Measurements from ENCODE around the gene DBNL.

Gene DBNL

DNA sequence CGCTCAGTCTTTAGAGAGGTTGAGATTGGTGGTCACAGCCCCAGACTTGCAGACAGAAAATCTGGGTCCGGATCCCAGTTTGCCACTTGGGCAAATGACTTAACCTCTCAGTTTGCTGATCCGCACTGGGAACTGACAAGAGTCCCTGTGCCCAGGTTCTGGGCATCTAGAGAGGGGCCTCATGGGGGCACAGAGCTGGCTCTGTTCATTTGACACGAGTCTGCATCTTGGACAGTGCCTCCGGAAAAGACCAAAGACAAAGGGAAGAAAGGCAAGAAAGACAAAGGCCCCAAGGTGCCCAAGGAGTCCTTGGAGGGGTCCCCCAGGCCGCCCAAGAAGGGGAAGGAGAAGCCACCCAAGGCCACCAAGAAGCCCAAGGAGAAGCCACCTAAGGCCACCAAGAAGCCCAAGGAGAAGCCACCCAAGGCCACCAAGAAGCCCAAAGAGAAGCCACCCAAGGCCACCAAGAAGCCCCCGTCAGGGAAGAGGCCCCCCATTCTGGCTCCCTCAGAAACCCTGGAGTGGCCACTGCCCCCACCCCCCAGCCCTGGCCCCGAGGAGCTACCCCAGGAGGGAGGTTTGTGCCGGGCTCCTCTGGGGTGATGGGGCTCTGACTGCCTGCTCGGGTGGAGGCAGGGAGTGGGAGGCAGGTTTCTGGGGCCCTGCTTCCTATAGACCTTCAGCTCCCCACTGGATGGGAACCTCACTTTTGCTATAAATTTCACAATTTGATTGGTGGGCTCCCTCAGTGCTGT lies 62.0 kb downstream of the DBNL start:
- TF ChIP-seq, protein P1, sequence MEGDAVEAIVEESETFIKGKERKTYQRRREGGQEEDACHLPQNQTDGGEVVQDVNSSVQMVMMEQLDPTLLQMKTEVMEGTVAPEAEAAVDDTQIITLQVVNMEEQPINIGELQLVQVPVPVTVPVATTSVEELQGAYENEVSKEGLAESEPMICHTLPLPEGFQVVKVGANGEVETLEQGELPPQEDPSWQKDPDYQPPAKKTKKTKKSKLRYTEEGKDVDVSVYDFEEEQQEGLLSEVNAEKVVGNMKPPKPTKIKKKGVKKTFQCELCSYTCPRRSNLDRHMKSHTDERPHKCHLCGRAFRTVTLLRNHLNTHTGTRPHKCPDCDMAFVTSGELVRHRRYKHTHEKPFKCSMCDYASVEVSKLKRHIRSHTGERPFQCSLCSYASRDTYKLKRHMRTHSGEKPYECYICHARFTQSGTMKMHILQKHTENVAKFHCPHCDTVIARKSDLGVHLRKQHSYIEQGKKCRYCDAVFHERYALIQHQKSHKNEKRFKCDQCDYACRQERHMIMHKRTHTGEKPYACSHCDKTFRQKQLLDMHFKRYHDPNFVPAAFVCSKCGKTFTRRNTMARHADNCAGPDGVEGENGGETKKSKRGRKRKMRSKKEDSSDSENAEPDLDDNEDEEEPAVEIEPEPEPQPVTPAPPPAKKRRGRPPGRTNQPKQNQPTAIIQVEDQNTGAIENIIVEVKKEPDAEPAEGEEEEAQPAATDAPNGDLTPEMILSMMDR (conservative IDR thresholded peaks at IDR 0.05; ENCODE audit: low read depth), result no peak
- no peak overlapping the region; the same call in 1 of the 2 replicates for H3K27ac ChIP-seq
- ChIA-PET POLR2A (ENCODE audit: low non-redundant PET) (interaction anchor here (0.6 kb wide), 1 partner anchor 13 kb away, joined by 7 read pairs; no protein-coding TSS in a partner anchor), CTCF (no interaction called here)
- no peak for DNase-seq (ENCODE audit: low spot score)

- no peak overlapping the region for H3K27ac ChIP-seq
- no peak for DNase-seq (ENCODE audit: low spot score)
- CTCF ChIA-PET, result no interaction called here
- TF ChIP-seq, protein P1 (conservative IDR thresholded peaks at IDR 0.05; ENCODE audit: low read depth), result no peak
- POLR2A ChIA-PET (ENCODE audit: low non-redundant PET), result interaction anchor here (0.6 kb wide), 1 partner anchor 13 kb away, joined by 7 read pairs; no protein-coding TSS in a partner anchor
These were observed 62.8 kb downstream of the DBNL start for GRCh38 chr7:44107116-44107960.

DNA sequence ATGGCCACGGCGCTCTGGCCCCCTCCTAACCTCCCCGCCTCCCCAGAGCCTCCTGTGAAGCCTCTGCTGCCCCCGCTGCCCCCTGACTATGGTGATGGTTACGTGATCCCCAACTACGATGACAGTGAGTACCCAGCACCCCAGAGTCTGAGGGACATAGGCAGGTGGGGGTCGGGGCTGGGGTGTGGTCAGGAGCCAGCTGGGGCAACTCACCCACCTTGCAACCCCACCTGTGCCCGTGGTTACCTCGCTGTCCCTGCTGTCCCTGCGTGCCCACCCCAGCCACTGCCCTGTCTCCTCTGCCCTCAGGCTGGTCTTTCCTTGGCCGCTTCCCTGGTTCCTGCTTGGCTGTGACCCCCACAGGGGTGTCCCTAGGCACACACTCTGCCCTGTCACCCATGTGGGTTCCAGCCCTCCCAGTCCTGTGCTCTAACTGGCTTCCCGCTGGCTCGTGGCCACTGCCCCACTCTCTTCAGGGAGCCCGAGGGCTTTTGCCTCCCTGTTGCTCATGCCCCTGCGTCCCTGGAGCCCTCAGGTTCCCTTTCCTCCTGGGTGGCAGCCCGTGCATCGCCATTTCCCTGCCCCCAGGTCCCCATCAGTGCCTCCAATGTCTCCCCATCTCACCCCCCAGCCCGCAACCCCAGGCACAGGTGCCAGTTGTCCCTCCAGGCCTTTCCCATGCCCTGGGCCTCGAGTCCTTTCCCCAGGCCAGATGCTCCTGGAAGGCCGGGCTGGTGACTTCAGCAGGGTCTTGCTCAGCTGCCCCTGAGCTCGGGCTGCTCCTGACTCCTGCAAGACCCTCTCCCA lies 63.7 kb downstream of the DBNL start:
- no peak overlapping the region for H3K27ac ChIP-seq
- no peak for DNase-seq (ENCODE audit: low spot score)
- ChIA-PET POLR2A (ENCODE audit: low non-redundant PET) (no interaction called here), CTCF (no interaction called here)
- TF ChIP-seq, protein P1 (conservative IDR thresholded peaks at IDR 0.05; ENCODE audit: low read depth), result no peak

DNA sequence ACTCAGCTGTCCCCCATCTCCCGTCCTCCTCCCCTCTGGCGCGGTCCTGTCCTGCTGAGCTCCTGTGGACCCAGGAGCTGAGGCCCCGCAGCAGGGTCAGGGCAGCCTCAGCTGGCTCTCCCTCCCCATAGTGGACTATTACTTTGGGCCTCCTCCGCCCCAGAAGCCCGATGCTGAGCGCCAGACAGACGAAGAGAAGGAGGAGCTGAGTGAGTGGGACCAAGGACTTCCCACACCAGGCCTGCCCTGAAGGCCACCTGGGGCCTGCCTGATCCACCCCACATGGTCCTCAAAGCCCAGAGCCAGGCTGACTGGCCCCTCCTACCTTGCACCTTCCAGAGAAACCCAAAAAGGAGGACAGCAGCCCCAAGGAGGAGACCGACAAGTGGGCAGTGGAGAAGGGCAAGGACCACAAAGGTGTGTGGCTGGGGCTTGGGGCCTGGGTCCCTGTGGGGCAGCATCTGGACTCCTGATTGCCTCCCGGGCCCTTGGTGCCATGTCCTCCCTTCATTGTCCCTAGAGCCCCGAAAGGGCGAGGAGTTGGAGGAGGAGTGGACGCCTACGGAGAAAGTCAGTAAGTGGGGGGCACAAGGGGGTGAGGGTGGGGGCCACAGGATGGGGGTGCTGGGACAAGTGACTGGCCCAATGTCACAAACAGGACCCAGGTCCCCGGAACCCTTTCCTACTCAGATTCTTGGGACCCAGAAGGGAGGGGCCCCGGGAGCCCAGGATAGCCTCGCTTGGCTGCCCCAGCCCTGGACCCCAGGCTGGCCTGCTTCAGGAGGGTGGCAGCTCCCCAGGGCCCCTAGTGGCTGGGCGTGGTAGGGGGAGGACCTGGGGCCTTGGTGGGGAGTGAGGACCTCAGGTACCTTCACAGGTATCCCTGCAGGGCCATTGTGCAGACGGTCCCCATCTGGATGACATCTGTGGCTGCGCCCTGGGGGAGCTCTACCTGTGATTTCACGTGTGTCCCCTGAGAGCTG lies 64.6 kb downstream of the DBNL start:
- TF ChIP-seq, protein P1 (conservative IDR thresholded peaks at IDR 0.05; ENCODE audit: low read depth), result no peak
- POLR2A ChIA-PET (ENCODE audit: low non-redundant PET), result no interaction called here
- CTCF ChIA-PET, result no interaction called here

DNA sequence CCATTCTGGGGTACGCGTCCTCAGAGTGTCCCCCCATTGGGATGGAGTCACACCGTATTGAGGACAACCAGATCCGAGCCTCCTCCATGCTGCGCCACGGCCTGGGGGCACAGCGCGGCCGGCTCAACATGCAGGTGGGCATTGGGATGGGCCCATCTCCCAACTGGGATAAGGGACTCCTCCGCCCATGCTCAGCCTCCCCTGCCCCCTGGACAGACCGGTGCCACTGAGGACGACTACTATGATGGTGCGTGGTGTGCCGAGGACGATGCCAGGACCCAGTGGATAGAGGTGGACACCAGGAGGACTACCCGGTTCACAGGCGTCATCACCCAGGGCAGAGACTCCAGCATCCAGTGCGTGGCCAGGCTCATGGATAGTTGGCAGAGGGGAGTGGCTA lies 65.5 kb downstream of the DBNL start:
- POLR2A ChIA-PET (ENCODE audit: low non-redundant PET), result no interaction called here
- no peak overlapping the region for H3K27ac ChIP-seq
- no peak for DNase-seq (ENCODE audit: low spot score)
- TF ChIP-seq, protein P1 (conservative IDR thresholded peaks at IDR 0.05; ENCODE audit: low read depth), result no peak
- CTCF ChIA-PET, result no interaction called here

More for the DNA sequence above, 64.6 kb downstream of the DBNL start:
- no peak for DNase-seq (ENCODE audit: low spot score)
- no peak overlapping the region for H3K27ac ChIP-seq
